Suprapubic skin (tissue), 4 donors: ENCODE measurements around the gene TTC12. TPM values are rescaled to one million over a fixed set of nuclear protein-coding genes. Genes with fewer than 3 reads are reported as not detected.

Experiments used
- DNase-seq, 2 donors: peaks; one replicate each; pipeline ENCODE4 v3.0.0-alpha.2; 2019; ENCODE audit warnings: low spot score in 2 of 2
- H3K27ac ChIP-seq: fragments of 200-600 bp; sonication (generic); one replicate; pipeline ENCODE4 v1.5.1; 2019
- H3K27me3 ChIP-seq: fragments of 200-600 bp; sonication (generic); one replicate; pipeline ENCODE4 v1.5.1; 2019
- H3K36me3 ChIP-seq: fragments of 200-600 bp; sonication (generic); one replicate; pipeline ENCODE4 v1.5.1; 2019
- H3K4me1 ChIP-seq: fragments of 200-600 bp; sonication (generic); one replicate; pipeline ENCODE4 v1.5.1; 2019
- H3K4me3 ChIP-seq: fragments of 200-600 bp; sonication (generic); one replicate; pipeline ENCODE4 v1.5.1; 2019; ENCODE audit warnings: mild to moderate bottlenecking
- H3K9me3 ChIP-seq: fragments of 200-600 bp; sonication (generic); one replicate; pipeline ENCODE4 v1.5.1; 2019
- CTCF ChIP-seq, 2 donors: fragments of 200-600 bp in 1 of 2; fragments of 450-650 bp in 1 of 2; sonication (generic) in 1 of 2; IDR thresholded peaks; one replicate each; pipeline ENCODE4 v1.5.1; 2016 to 2019; ENCODE audit warnings: antibody characterized with exemption in 2 of 2, mild to moderate bottlenecking in 1 of 2, moderate library complexity in 1 of 2
- EP300 ChIP-seq: sonication (generic); formaldehyde crosslinking; IDR thresholded peaks from one replicate; pipeline ENCODE4 v1.6.1; 2017; ENCODE audit warnings: antibody characterized with exemption
- POLR2A ChIP-seq, 2 donors: fragments of 450-650 bp; IDR thresholded peaks; one replicate each; pipeline ENCODE4 v1.6.1; 2017; ENCODE audit warnings: antibody characterized with exemption in 2 of 2, mild to moderate bottlenecking in 2 of 2, moderate library complexity in 2 of 2
- POLR2AphosphoS5 ChIP-seq, 3 donors: sonication (generic); formaldehyde crosslinking; IDR thresholded peaks; one replicate each; pipeline ENCODE4 v1.6.1; 2017; ENCODE audit warnings: antibody characterized with exemption in 3 of 3
- WGBS: methylation state at CpG from one replicate; pipeline ENCODE4 v1.1.5; 2018; 5-methylcytosine and 5-hydroxymethylcytosine counted together
- total RNA-seq, 4 donors: library from RNA; depleted of rRNA; stranded (reverse); fragments of >200 nt; gene quantifications; one replicate each; pipeline ENCODE4 v1.1.0, GENCODE V29; 2016

Gene TTC12
- total RNA-seq, 4 donors from 2014 or later: 9.5 to 67.8 (median 30.3) TPM

- TF ChIP-seq POLR2A (IDR thresholded peaks at IDR 0.05) (no peak), EP300 (no peak), POLR2AphosphoS5 (IDR thresholded peaks at IDR 0.05) (no peak), CTCF (IDR thresholded peaks at IDR 0.05) (no peak)
Observed at GRCh38 chr11:113400631-113401230, 86.3 kb downstream of the TTC12 start.

GRCh38 chr11:113401718-113402117 lies 87.3 kb downstream of the TTC12 start:
- Histone ChIP-seq H3K9me3 (no peaks in the 10 kb centered on the region), H3K27me3 (no peaks in the 10 kb centered on the region), H3K36me3 (no peaks in the 10 kb centered on the region), H3K4me3 (no peak overlapping the region), H3K4me1 (peaks cover 19% of the 10 kb centered on the region), H3K27ac (no peak overlapping the region)
- WGBS: 10% methylated on average over 2 of the region's 2 CpGs
- no peak for DNase-seq
- TF ChIP-seq EP300: no peak
- no peak for TF ChIP-seq POLR2AphosphoS5 (IDR thresholded peaks at IDR 0.05)
- TF ChIP-seq POLR2A (IDR thresholded peaks at IDR 0.05): no peak
- no peak for TF ChIP-seq CTCF (IDR thresholded peaks at IDR 0.05)

More at GRCh38 chr11:113400631-113401230, 86.3 kb downstream of the TTC12 start:
- peaks cover 17% of the 10 kb centered on the region for H3K4me1 ChIP-seq
- DNase-seq: peak in 1 of 2 donors; percentile 53
- H3K9me3 ChIP-seq: no peaks in the 10 kb centered on the region
- H3K27me3 ChIP-seq: no peaks in the 10 kb centered on the region
- no peak overlapping the region for H3K27ac ChIP-seq
- no peak overlapping the region for H3K4me3 ChIP-seq
- no peaks in the 10 kb centered on the region for H3K36me3 ChIP-seq
- WGBS: 60% methylated on average over 5 of the region's 5 CpGs

GRCh38 chr11:113404859-113405430 lies 90.6 kb downstream of the TTC12 start:
- H3K27me3 ChIP-seq: no peaks in the 10 kb centered on the region
- peaks cover 15% of the 10 kb centered on the region for H3K4me1 ChIP-seq
- 26% methylated on average over 7 of the region's 7 CpGs for WGBS
- H3K9me3 ChIP-seq: no peaks in the 10 kb centered on the region
- TF ChIP-seq POLR2AphosphoS5 (IDR thresholded peaks at IDR 0.05) (no peak), CTCF (IDR thresholded peaks at IDR 0.05) (no peak), EP300 (no peak), POLR2A (IDR thresholded peaks at IDR 0.05) (no peak)
- H3K27ac ChIP-seq: no peak overlapping the region
- no peak for DNase-seq
- H3K36me3 ChIP-seq: no peaks in the 10 kb centered on the region
- H3K4me3 ChIP-seq: no peak overlapping the region

- 90% methylated on average over 2 of the region's 7 CpGs for WGBS
- Histone ChIP-seq H3K4me1 (peaks cover 15% of the 10 kb centered on the region), H3K4me3 (no peak overlapping the region), H3K36me3 (no peaks in the 10 kb centered on the region), H3K27me3 (no peaks in the 10 kb centered on the region), H3K9me3 (no peaks in the 10 kb centered on the region), H3K27ac (no peak overlapping the region)
- TF ChIP-seq CTCF (IDR thresholded peaks at IDR 0.05) (no peak), EP300 (no peak), POLR2AphosphoS5 (IDR thresholded peaks at IDR 0.05) (no peak), POLR2A (IDR thresholded peaks at IDR 0.05) (no peak)
- DNase-seq: no peak
Observed at GRCh38 chr11:113405724-113406478, 91.5 kb downstream of the TTC12 start.

GRCh38 chr11:113407163-113407562 lies 92.8 kb downstream of the TTC12 start:
- H3K9me3 ChIP-seq: no peaks in the 10 kb centered on the region
- TF ChIP-seq POLR2AphosphoS5 (IDR thresholded peaks at IDR 0.05) (no peak), EP300 (no peak), CTCF (IDR thresholded peaks at IDR 0.05) (no peak), POLR2A (IDR thresholded peaks at IDR 0.05) (no peak)
- H3K4me3 ChIP-seq: no peak overlapping the region
- H3K27me3 ChIP-seq: no peaks in the 10 kb centered on the region
- DNase-seq: no peak
- H3K4me1 ChIP-seq: peaks cover 8% of the 10 kb centered on the region
- H3K27ac ChIP-seq: no peak overlapping the region
- WGBS: 85% methylated on average over 3 of the region's 3 CpGs
- no peaks in the 10 kb centered on the region for H3K36me3 ChIP-seq
